Osteoblast (primary cell): ENCODE measurements around the gene RPS6KA5. TPM values are rescaled to one million over a fixed set of nuclear protein-coding genes. Genes with fewer than 3 reads are reported as not detected.
"Not testable (repeated sequence)": the region's sequence is repeated elsewhere in the genome, so short reads cannot be mapped to it uniquely, and the experiment has no call there.

ENCODE experiments used
- DNase-seq: peaks from one replicate; pipeline ENCODE4 v3.0.0; 2011; ENCODE audit warnings: low spot score, mixed read lengths; ENCODE audit not compliant: insufficient read length; ENCODE audit errors: missing footprints
- H2AFZ ChIP-seq: 2 replicates; pipeline ENCODE4 v1.6.0; 2011; ENCODE audit warnings: mild to moderate bottlenecking, low read length
- H3K27ac ChIP-seq: 2 replicates; pipeline ENCODE4 v1.5.1; 2011; ENCODE audit warnings: mild to moderate bottlenecking, low read depth, low read length, moderate library complexity
- H3K27me3 ChIP-seq: 2 replicates; pipeline ENCODE4 v1.6.0; 2012; ENCODE audit warnings: mild to moderate bottlenecking, control low read depth, inconsistent platforms, low read length, moderate library complexity; ENCODE audit not compliant: insufficient read depth
- H3K36me3 ChIP-seq: 2 replicates; pipeline ENCODE4 v1.5.1; 2011; ENCODE audit warnings: mild to moderate bottlenecking, low read length, control low read depth, moderate library complexity; ENCODE audit not compliant: insufficient read depth
- H3K4me1 ChIP-seq: 2 replicates; pipeline ENCODE4 v1.5.1; 2011; ENCODE audit warnings: mild to moderate bottlenecking, low read length, control low read depth, moderate library complexity; ENCODE audit not compliant: insufficient read depth
- H3K4me2 ChIP-seq: 2 replicates; pipeline ENCODE4 v1.6.0; 2011; ENCODE audit warnings: mild to moderate bottlenecking, low read length; ENCODE audit not compliant: insufficient read depth
- H3K4me3 ChIP-seq: fragments of 200-600 bp; sonication (generic); 3 replicates; pipeline ENCODE4 v1.5.1; 2012; ENCODE audit warnings: mild to moderate bottlenecking, low read length, inconsistent platforms; ENCODE audit not compliant: insufficient read depth
- H3K79me2 ChIP-seq: 2 replicates; pipeline ENCODE4 v1.6.0; 2012; ENCODE audit warnings: mild to moderate bottlenecking, low read length, control low read depth, inconsistent platforms; ENCODE audit not compliant: insufficient read depth
- H3K9me3 ChIP-seq: 2 replicates; pipeline ENCODE4 v1.5.1; 2011; ENCODE audit warnings: low read depth, low read length, control low read depth
- H4K20me1 ChIP-seq: 2 replicates; pipeline ENCODE4 v1.6.0; 2012; ENCODE audit warnings: mild to moderate bottlenecking, low read length, control low read depth; ENCODE audit not compliant: insufficient read depth
- total RNA-seq: library from RNA; depleted of rRNA; stranded (reverse); fragments of >200 nt; gene quantifications from 2 replicates; pipeline ENCODE4 v1.2.3, GENCODE V29; 2012
- TF ChIP-seq, protein P1 (sequence below): IDR thresholded peaks from 2 replicates; pipeline ENCODE4 v1.5.1; 2011; ENCODE audit warnings: mild to moderate bottlenecking, low read depth, low read length, moderate library complexity; ENCODE audit errors: extremely low read depth

The RPS6KA5 gene
- total RNA-seq, 1 donor = 1.4 TPM

DNA sequence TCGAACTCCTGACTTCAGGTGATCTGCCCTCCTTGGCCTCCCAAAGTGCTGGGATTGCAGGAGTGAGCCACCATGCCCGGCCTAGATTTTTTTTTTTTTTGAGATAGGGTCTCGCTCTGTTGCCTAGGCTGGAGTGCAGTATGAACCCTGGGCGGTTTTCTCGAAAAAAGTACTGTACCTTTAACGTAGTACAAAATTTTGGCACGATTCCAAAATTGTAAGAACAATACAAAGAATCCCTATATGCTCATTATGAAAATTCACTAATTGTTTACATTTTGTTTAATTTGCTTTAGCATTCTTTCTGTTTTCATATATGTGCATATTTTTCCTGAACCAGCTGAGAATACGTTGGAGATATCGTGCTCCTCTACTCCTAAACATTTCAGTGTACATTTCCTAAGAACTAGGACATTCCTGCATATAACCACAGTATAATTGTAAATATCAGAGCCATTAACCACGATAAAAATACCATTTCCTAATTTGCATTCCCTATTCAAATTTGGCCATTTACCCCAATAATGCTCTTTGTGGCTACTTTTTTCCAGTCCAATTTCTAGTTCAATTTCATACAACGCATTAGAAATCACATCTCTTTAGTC is 97.8 kb downstream of the RPS6KA5 start:
- Histone ChIP-seq H3K79me2 (no peaks in the 10 kb centered on the region), H3K9me3 (no peaks in the 10 kb centered on the region), H4K20me1 (no peaks in the 10 kb centered on the region), H3K36me3 (no peaks in the 10 kb centered on the region), H3K4me3 (no peak overlapping the region), H3K4me1 (no peaks in the 10 kb centered on the region), H3K4me2 (no peak overlapping the region), H3K27me3 (no peaks in the 10 kb centered on the region), H3K27ac (no peak overlapping the region), H2AFZ (no peak overlapping the region)
- TF ChIP-seq, protein P1, sequence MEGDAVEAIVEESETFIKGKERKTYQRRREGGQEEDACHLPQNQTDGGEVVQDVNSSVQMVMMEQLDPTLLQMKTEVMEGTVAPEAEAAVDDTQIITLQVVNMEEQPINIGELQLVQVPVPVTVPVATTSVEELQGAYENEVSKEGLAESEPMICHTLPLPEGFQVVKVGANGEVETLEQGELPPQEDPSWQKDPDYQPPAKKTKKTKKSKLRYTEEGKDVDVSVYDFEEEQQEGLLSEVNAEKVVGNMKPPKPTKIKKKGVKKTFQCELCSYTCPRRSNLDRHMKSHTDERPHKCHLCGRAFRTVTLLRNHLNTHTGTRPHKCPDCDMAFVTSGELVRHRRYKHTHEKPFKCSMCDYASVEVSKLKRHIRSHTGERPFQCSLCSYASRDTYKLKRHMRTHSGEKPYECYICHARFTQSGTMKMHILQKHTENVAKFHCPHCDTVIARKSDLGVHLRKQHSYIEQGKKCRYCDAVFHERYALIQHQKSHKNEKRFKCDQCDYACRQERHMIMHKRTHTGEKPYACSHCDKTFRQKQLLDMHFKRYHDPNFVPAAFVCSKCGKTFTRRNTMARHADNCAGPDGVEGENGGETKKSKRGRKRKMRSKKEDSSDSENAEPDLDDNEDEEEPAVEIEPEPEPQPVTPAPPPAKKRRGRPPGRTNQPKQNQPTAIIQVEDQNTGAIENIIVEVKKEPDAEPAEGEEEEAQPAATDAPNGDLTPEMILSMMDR = no peak
- no peak for DNase-seq

GRCh38 chr14:90960818-90961217 is 99.6 kb downstream of the RPS6KA5 start:
- H3K4me3 ChIP-seq = no peak overlapping the region
- H3K79me2 ChIP-seq = no peaks in the 10 kb centered on the region
- no peak overlapping the region for H3K4me2 ChIP-seq
- H3K9me3 ChIP-seq = no peaks in the 10 kb centered on the region
- TF ChIP-seq, protein P1 = no peak
- DNase-seq = no peak
- no peaks in the 10 kb centered on the region for H3K27me3 ChIP-seq
- no peak overlapping the region for H2AFZ ChIP-seq
- H3K4me1 ChIP-seq = no peaks in the 10 kb centered on the region
- no peak overlapping the region for H3K27ac ChIP-seq
- H3K36me3 ChIP-seq = no peaks in the 10 kb centered on the region
- no peaks in the 10 kb centered on the region for H4K20me1 ChIP-seq

GRCh38 chr14:90959344-90959743 is 101.1 kb downstream of the RPS6KA5 start:
- no peak overlapping the region for H3K27ac ChIP-seq
- no peak overlapping the region for H3K4me3 ChIP-seq
- TF ChIP-seq, protein P1 = no peak
- H3K4me1 ChIP-seq = no peaks in the 10 kb centered on the region
- H3K79me2 ChIP-seq = no peaks in the 10 kb centered on the region
- DNase-seq = no peak
- H3K27me3 ChIP-seq = no peaks in the 10 kb centered on the region
- no peaks in the 10 kb centered on the region for H3K36me3 ChIP-seq
- H3K4me2 ChIP-seq = no peak overlapping the region
- no peaks in the 10 kb centered on the region for H4K20me1 ChIP-seq
- H3K9me3 ChIP-seq = no peaks in the 10 kb centered on the region
- H2AFZ ChIP-seq = no peak overlapping the region

GRCh38 chr14:90956273-90956672 is 104.2 kb downstream of the RPS6KA5 start:
- H3K36me3 ChIP-seq = no peaks in the 10 kb centered on the region
- H3K4me3 ChIP-seq = no peak overlapping the region
- H3K9me3 ChIP-seq = no peaks in the 10 kb centered on the region
- no peak overlapping the region for H2AFZ ChIP-seq
- no peaks in the 10 kb centered on the region for H3K27me3 ChIP-seq
- no peaks in the 10 kb centered on the region for H3K4me1 ChIP-seq
- DNase-seq = no peak
- TF ChIP-seq, protein P1 = no peak
- no peak overlapping the region for H3K27ac ChIP-seq
- H3K4me2 ChIP-seq = no peak overlapping the region
- H4K20me1 ChIP-seq = no peaks in the 10 kb centered on the region
- H3K79me2 ChIP-seq = no peaks in the 10 kb centered on the region

DNA sequence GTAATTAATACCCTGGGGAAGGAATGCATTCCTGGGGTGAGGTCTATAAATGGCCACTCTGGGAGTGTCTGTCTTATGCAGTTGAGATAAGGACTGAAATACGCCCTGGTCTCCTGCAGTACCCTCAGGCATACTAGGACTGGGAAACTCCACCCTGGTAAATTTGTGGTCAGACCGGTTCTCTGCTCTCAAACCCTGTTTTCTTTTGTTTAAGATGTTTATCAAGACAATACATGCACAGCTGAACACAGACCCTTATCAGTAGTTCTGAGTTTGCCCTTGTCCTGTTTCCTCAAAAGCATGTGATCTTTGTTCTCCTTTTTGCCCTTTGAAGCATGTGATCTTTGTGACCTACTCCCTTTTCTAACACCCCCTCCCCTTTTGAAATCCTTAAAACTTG is 106.8 kb downstream of the RPS6KA5 start:
- not testable (repeated sequence) for H3K27me3 ChIP-seq, H3K36me3 ChIP-seq, H3K79me2 ChIP-seq, H4K20me1 ChIP-seq, H3K4me1 ChIP-seq, H2AFZ ChIP-seq, H3K27ac ChIP-seq, H3K4me3 ChIP-seq, H3K4me2 ChIP-seq, DNase-seq, H3K9me3 ChIP-seq
